HepG2 (cell line): ENCODE data around the gene TMEM198. TPM values are rescaled to one million over a fixed set of nuclear protein-coding genes. Genes with fewer than 3 reads are reported as not detected.
A peak's percentile ranks its signal among the peaks of the same experiment; 100 is the strongest.

Experiments used
- ASH2L ChIP-seq: fragments of 300-600, 200-600 bp; sonication (generic); IDR thresholded peaks from 2 replicates; pipeline ENCODE4 v1.7.0; 2017; ENCODE audit warnings: low read depth, mild to moderate bottlenecking, moderate library complexity, mixed read lengths, low read length; ENCODE audit not compliant: insufficient read length
- HMGXB4 ChIP-seq, 2 experiments: sonication (generic) in 1 of 2; formaldehyde crosslinking in 1 of 2; IDR thresholded peaks; 2 replicates each; pipeline versions ENCODE4 v1.4.0 to v1.6.1; 2018 to 2020; ENCODE audit warnings: missing genetic modification reagents in 2 of 2, borderline replicate concordance in 1 of 2, low read depth in 1 of 2, mild to moderate bottlenecking in 1 of 2, missing biosample characterization in 1 of 2
- KMT2A ChIP-seq: sonication (generic); formaldehyde crosslinking; IDR thresholded peaks from 2 replicates; pipeline ENCODE4 v1.4.0; 2020; ENCODE audit warnings: missing genetic modification reagents
- LCORL ChIP-seq, 2 experiments: fragments of 450-650 bp in 1 of 2; sonication (generic) in 1 of 2; formaldehyde crosslinking in 1 of 2; IDR thresholded peaks; 2 replicates each; pipeline versions ENCODE4 v1.5.0 to v1.6.1; 2017 to 2020; ENCODE audit warnings: antibody characterized with exemption in 1 of 2, missing genetic modification reagents in 1 of 2
- NKX3-1 ChIP-seq: sonication (generic); formaldehyde crosslinking; IDR thresholded peaks from 2 replicates; pipeline ENCODE4 v1.5.0; 2020; ENCODE audit warnings: missing genetic modification reagents
- PHF5A ChIP-seq: IDR thresholded peaks from one replicate; pipeline ENCODE4 v1.6.1; 2018; ENCODE audit warnings: low read depth, missing genetic modification reagents; ENCODE audit not compliant: unreplicated experiment
- POLR2A ChIP-seq, 2 experiments: IDR thresholded peaks; 2 replicates each; pipeline ENCODE4 v1.6.1; 2011; ENCODE audit warnings: low read depth in 2 of 2, low read length in 2 of 2, mild to moderate bottlenecking in 1 of 2, moderate library complexity in 1 of 2; ENCODE audit not compliant: insufficient read depth in 1 of 2
- SPEN ChIP-seq: sonication (generic); formaldehyde crosslinking; IDR thresholded peaks from 2 replicates; pipeline ENCODE4 v1.5.1; 2020; ENCODE audit warnings: low read depth, mild to moderate bottlenecking, missing genetic modification reagents
- STAG1 ChIP-seq: sonication (generic); formaldehyde crosslinking; IDR thresholded peaks from 2 replicates; pipeline ENCODE4 v1.4.0; 2020; ENCODE audit warnings: missing genetic modification reagents
- THAP11 ChIP-seq: IDR thresholded peaks from 2 replicates; pipeline ENCODE4 v1.6.1; 2016; ENCODE audit warnings: missing biosample characterization, missing genetic modification reagents
- ZBTB10 ChIP-seq: sonication (generic); formaldehyde crosslinking; IDR thresholded peaks from 2 replicates; pipeline ENCODE4 v1.4.0; 2020; ENCODE audit warnings: missing genetic modification reagents, borderline replicate concordance
- ZBTB20 ChIP-seq: sonication (generic); formaldehyde crosslinking; IDR thresholded peaks from 2 replicates; pipeline ENCODE4 v1.8.1; 2023; ENCODE audit warnings: missing genetic modification reagents, low read depth, mild to moderate bottlenecking, borderline replicate concordance
- ZBTB4 ChIP-seq: sonication (generic); formaldehyde crosslinking; IDR thresholded peaks from 2 replicates; pipeline ENCODE4 v1.4.0; 2020; ENCODE audit warnings: missing genetic modification reagents, mild to moderate bottlenecking, borderline replicate concordance
- ZFP36 ChIP-seq: fragments of 150-350 bp; IDR thresholded peaks from 2 replicates; pipeline ENCODE4 v1.6.1; 2018; ENCODE audit warnings: borderline replicate concordance, low read length, low read depth; ENCODE audit not compliant: partially characterized antibody
- ZNF282 ChIP-seq: fragments of 450-650 bp; IDR thresholded peaks from 2 replicates; pipeline ENCODE4 v1.6.1; 2018; ENCODE audit not compliant: partially characterized antibody
- ZNF598 ChIP-seq: sonication (generic); formaldehyde crosslinking; IDR thresholded peaks from 2 replicates; pipeline ENCODE4 v1.5.1; 2020; ENCODE audit warnings: mild to moderate bottlenecking, missing genetic modification reagents, borderline replicate concordance
- ZNF652 ChIP-seq: IDR thresholded peaks from 2 replicates; pipeline ENCODE4 v1.6.1; 2016; ENCODE audit warnings: low read depth, borderline replicate concordance
- ZNF737 ChIP-seq: sonication (generic); formaldehyde crosslinking; IDR thresholded peaks from 2 replicates; pipeline ENCODE4 v1.5.0; 2020; ENCODE audit warnings: missing genetic modification reagents, mild to moderate bottlenecking, borderline replicate concordance
- ZNF777 ChIP-seq: sonication (generic); formaldehyde crosslinking; IDR thresholded peaks from 2 replicates; pipeline ENCODE4 v1.4.0; 2020; ENCODE audit warnings: missing genetic modification reagents
- ZNF83 ChIP-seq: sonication (generic); formaldehyde crosslinking; IDR thresholded peaks from 2 replicates; pipeline ENCODE4 v1.4.0; 2020; ENCODE audit warnings: missing genetic modification reagents, mild to moderate bottlenecking, borderline replicate concordance
- ZNF839 ChIP-seq: sonication (generic); formaldehyde crosslinking; IDR thresholded peaks from 2 replicates; pipeline ENCODE4 v1.4.0; 2020; ENCODE audit warnings: missing genetic modification reagents, mild to moderate bottlenecking, borderline replicate concordance
- ZZZ3 ChIP-seq: sonication (generic); formaldehyde crosslinking; IDR thresholded peaks from 2 replicates; pipeline ENCODE4 v1.4.0; 2020; ENCODE audit warnings: missing genetic modification reagents, mild to moderate bottlenecking, borderline replicate concordance
- polyA plus RNA-seq, 8 experiments: library from polyadenylated mRNA; depleted of rRNA in 3 of 8; stranded (reverse) in 7 of 8; unstranded in 1 of 8; fragments of >200 nt; fragmentation: Illumina TruSeq in 4 of 8; extraction: Trizol in 4 of 8; gene quantifications; 2 replicates each; pipeline versions ENCODE4 v1.2.1 to v1.2.3, GENCODE V29; 2011 to 2016; ENCODE audit warnings: low read depth in 4 of 8, missing spikeins in 1 of 8, mixed read lengths in 1 of 8; ENCODE audit not compliant: insufficient read depth in 1 of 8
- total RNA-seq, 5 experiments: library from RNA; depleted of rRNA; stranded (reverse); fragments of >200 nt; fragmentation: Illumina TruSeq; extraction: Trizol; gene quantifications; 2 replicates each; pipeline ENCODE4 v1.2.3, GENCODE V29; 2016; ENCODE audit warnings: low read depth in 1 of 5

Gene TMEM198
- total and polyA plus RNA-seq, 2 of the 13 experiments (the other 11 are each of a cell fraction or from before 2014, with no cell fraction given) = 17.3 to 23.5 TPM

- no peak for TF ChIP-seq ZNF839 (CRISPR knock-in tag)
- TF ChIP-seq ZZZ3 (CRISPR knock-in tag) = 0 out of 2 replicates have a peak, but pooled peaks have one; percentile 22
- no peak for TF ChIP-seq ZNF737 (CRISPR knock-in tag)
- TF ChIP-seq ZBTB20 = no peak
- peak; percentile 42; the same call in 1 of the 2 replicates for TF ChIP-seq SPEN (CRISPR knock-in tag)
- TF ChIP-seq ZNF777 (CRISPR knock-in tag) = peak; percentile 90
- peak; percentile 82 to 85 for TF ChIP-seq HMGXB4 (CRISPR knock-in tag; IDR thresholded peaks at IDR 0.05; ENCODE audit: borderline replicate concordance in 1 of 2, low read depth in 1 of 2)
- no peak for TF ChIP-seq ZNF652
- TF ChIP-seq STAG1 (CRISPR knock-in tag) = peak; percentile 54
- no peak for TF ChIP-seq ZNF83 (CRISPR knock-in tag)
- TF ChIP-seq ZFP36 = peak; percentile 15
- peak; percentile 18 for TF ChIP-seq ASH2L
- TF ChIP-seq PHF5A (CRISPR knock-in tag) = peak; percentile 90
- TF ChIP-seq POLR2A (IDR thresholded peaks at IDR 0.05; ENCODE audit: insufficient read depth in 1 of 2, low read depth in 2 of 2, low read length in 2 of 2) = 0 out of 4 replicates have a peak, but pooled peaks have one; percentile 3 to 45
- TF ChIP-seq LCORL (IDR thresholded peaks at IDR 0.05) = no peak
- TF ChIP-seq LCORL (CRISPR knock-in tag; IDR thresholded peaks at IDR 0.05) = peak; percentile 69
- no peak for TF ChIP-seq ZBTB4 (CRISPR knock-in tag)
- TF ChIP-seq ZNF598 (CRISPR knock-in tag) = no peak
- no peak for TF ChIP-seq KMT2A (CRISPR knock-in tag)
- no peak for TF ChIP-seq NKX3-1 (CRISPR knock-in tag)
- TF ChIP-seq ZNF282 = no peak
- TF ChIP-seq THAP11 (CRISPR knock-in tag) = peak; percentile 33
- peak; percentile 91 for TF ChIP-seq ZBTB10 (CRISPR knock-in tag)
Measured at GRCh38 chr2:219509780-219510511, 33.9 kb upstream of the TMEM198 start (continued).
